ENCODE data around the gene KCTD16.

KCTD16 gene

GRCh38 chr5:144416196-144416595 lies 245.5 kb downstream of the KCTD16 start:
- no peak for DNase-seq

GRCh38 chr5:144418719-144419118 lies 248.0 kb downstream of the KCTD16 start:
- DNase-seq: no peak

- no peak for DNase-seq
These were observed 250.7 kb downstream of the KCTD16 start for GRCh38 chr5:144421411-144421810.

GRCh38 chr5:144422018-144422727 lies 251.5 kb downstream of the KCTD16 start:
- no peak for DNase-seq

GRCh38 chr5:144427866-144428265 lies 257.2 kb downstream of the KCTD16 start:
- DNase-seq: no peak

GRCh38 chr5:144428326-144428725 lies 257.7 kb downstream of the KCTD16 start:
- no peak for DNase-seq

GRCh38 chr5:144429405-144429804 lies 258.7 kb downstream of the KCTD16 start:
- DNase-seq: no peak

GRCh38 chr5:144429905-144430304 lies 259.2 kb downstream of the KCTD16 start:
- DNase-seq: no peak

- DNase-seq: no peak
These were observed 262.6 kb downstream of the KCTD16 start for GRCh38 chr5:144433140-144433822.

- DNase-seq: no peak
These were observed 263.2 kb downstream of the KCTD16 start for GRCh38 chr5:144433893-144434292.

- no peak for DNase-seq
These were observed 265.3 kb downstream of the KCTD16 start for GRCh38 chr5:144436007-144436406.

- no peak for DNase-seq
These were observed 267.6 kb downstream of the KCTD16 start for GRCh38 chr5:144438237-144438636.

- no peak for DNase-seq
These were observed 277.8 kb downstream of the KCTD16 start for GRCh38 chr5:144448457-144448856.

GRCh38 chr5:144451187-144451973 lies 280.7 kb downstream of the KCTD16 start:
- no peak for DNase-seq

- no peak for DNase-seq
These were observed 283.1 kb downstream of the KCTD16 start for GRCh38 chr5:144453753-144454152.

- no peak for DNase-seq
These were observed 286.5 kb downstream of the KCTD16 start for GRCh38 chr5:144457160-144457559.

GRCh38 chr5:144458216-144458615 lies 287.5 kb downstream of the KCTD16 start:
- DNase-seq: no peak

- DNase-seq: no peak
These were observed 289.9 kb downstream of the KCTD16 start for GRCh38 chr5:144460600-144460999.

- no peak for DNase-seq
These were observed 291.9 kb downstream of the KCTD16 start for GRCh38 chr5:144462577-144462976.

GRCh38 chr5:144463481-144464223 lies 293.0 kb downstream of the KCTD16 start:
- no peak for DNase-seq

- DNase-seq: no peak
These were observed 293.6 kb downstream of the KCTD16 start for GRCh38 chr5:144464306-144464705.

- DNase-seq: no peak
These were observed 294.8 kb downstream of the KCTD16 start for GRCh38 chr5:144465441-144465840.

GRCh38 chr5:144467792-144468191 lies 297.1 kb downstream of the KCTD16 start:
- DNase-seq: no peak

All from NCI-H510A (cell line).